AG09319 (cell line): Measurements from ENCODE around the gene HAVCR1.

Experiments
- DNase-seq: peaks from one replicate; pipeline ENCODE4 v3.0.0-alpha.2; 2010; ENCODE audit warnings: low read depth; ENCODE audit errors: extremely low read depth
- TF ChIP-seq, protein P1 (sequence below): IDR thresholded peaks from 2 replicates; pipeline ENCODE4 v1.5.1; 2011; ENCODE audit warnings: low read depth, mild to moderate bottlenecking, inconsistent platforms, low read length, moderate library complexity

The HAVCR1 gene

GRCh38 chr5:157059093-157059539 is at the start of gene HAVCR1:
Gene HAVCR1 (minus strand): TSS chr5:157059116. CDS start chr5:157057943, 1,173 bp downstream.
- TF ChIP-seq, protein P1, sequence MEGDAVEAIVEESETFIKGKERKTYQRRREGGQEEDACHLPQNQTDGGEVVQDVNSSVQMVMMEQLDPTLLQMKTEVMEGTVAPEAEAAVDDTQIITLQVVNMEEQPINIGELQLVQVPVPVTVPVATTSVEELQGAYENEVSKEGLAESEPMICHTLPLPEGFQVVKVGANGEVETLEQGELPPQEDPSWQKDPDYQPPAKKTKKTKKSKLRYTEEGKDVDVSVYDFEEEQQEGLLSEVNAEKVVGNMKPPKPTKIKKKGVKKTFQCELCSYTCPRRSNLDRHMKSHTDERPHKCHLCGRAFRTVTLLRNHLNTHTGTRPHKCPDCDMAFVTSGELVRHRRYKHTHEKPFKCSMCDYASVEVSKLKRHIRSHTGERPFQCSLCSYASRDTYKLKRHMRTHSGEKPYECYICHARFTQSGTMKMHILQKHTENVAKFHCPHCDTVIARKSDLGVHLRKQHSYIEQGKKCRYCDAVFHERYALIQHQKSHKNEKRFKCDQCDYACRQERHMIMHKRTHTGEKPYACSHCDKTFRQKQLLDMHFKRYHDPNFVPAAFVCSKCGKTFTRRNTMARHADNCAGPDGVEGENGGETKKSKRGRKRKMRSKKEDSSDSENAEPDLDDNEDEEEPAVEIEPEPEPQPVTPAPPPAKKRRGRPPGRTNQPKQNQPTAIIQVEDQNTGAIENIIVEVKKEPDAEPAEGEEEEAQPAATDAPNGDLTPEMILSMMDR = no peak
- no peak for DNase-seq

GRCh38 chr5:157107508-157107907 is 48.6 kb upstream of the HAVCR1 start:
- DNase-seq = no peak
- TF ChIP-seq, protein P1 = no peak

DNA sequence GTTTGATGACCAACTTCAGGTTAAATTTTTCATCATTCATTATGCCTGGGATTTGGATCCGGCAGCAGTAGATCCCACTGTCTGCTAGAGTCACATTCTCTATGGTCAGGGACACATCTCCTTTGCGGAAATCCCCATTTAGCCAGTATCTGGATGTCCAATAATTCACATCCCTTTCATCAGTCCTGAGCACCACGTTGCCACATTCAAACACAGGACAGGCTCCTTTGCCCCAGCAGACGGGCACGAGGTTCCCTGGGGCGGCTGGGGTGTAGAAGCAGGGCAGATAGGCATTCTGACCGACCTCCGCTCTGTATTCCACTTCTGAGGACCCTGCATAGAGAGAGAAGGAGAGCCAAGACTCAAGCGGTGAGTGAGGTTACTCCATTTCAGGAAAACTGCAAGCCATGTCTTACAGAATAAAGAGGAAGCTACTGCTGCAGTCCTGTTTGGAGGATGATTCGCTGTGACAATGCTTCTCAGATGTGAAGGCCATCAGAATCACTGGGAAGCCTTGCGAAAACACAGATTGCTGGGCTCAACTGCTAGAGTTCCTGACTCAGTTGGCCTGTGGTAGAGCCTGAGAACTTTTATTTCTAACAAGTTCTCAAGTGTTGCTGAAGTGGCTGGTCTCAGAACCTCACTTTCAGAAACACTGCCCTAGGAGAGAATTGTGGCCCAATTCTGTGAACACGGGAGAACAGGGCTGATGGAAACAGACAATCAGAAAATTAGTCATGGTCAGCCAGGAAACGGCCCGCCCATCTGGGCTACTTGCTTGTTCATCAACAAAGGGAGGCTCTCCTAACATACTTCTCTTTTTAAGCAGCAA is 47.9 kb upstream of the HAVCR1 start:
- TF ChIP-seq, protein P1 = no peak
- DNase-seq = no peak

GRCh38 chr5:157100140-157100679 is 41.3 kb upstream of the HAVCR1 start:
- TF ChIP-seq, protein P1 = no peak; the same call in 1 of the 2 replicates
- DNase-seq = no peak

DNA sequence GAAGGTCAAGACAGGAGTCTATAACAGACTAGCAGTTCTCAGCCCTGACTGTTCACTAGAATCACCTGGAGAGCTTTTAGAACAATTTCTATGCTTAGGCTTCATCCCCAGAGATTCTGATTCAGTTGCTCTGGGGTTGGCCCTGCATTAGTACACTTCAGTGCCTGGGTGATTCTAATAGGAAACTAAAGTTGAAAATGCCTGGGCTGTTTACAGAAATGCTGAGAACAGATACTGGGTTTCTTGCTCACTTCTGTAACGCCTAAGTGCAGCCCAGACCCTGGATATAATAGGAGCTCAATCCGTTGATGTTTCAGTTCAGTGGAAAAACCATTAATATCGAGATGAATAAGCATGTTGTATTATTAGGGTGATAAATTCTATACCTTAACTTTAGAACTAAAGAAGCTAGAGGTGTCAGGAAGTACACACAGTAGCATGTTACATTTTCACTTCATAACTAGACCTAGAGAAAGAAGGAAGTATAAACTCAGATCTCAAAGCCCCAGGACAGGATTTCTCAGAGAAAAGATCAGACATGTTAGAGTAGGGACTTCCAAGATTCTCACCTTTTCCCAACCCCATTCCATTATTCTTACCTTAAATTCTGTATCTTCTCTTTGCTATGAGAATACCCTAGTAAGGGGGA is 29.6 kb upstream of the HAVCR1 start:
- no peak for DNase-seq
- TF ChIP-seq, protein P1 = no peak

DNA sequence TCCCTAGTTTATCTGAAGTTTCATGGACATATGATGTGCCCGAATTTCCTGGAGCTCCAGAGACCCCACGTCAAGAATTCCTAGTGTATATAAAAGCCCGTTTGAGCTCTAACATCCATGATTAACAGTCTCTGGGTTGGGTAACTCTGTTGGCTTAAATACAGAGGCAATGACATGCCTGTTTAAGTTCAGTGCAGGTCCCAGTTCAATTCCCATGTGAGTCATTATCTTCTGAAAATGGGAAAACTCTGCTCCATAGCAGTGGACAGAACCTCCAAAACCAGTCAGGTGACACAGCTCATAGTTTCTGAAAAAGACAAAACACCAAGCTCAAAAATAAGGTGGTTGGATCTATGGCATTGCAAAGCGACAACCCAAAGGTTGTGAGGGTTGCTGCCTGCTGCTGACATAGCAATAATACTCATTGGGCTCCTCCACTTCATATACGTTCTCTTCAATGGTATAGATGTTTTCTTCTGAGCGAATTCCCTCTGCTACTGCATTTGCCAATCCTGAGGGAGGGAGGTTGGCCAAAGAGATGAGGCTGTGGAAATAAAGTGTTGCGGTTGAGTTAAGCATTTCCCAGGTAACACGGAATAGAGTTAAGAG is 27.9 kb upstream of the HAVCR1 start:
- TF ChIP-seq, protein P1 = no peak
- no peak for DNase-seq

DNA sequence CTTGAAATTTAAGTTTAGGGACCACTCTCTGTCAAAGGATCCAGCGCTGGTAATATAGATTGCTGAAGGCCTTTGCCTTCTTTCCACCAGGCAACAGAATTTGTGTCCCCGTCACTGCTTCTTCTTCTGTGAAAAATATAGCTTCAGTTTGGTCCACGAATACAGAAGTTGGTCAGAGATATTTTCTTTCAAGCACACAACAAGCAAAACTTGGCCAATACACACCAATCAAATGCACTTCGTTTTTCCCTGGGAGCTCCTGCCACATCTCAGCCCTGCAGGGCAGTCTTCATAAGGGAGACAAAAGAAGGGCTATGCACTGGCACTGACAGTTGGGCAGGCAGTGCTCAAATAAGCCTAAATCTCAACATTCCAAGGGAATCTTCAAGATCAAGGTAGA is 27.0 kb upstream of the HAVCR1 start:
- DNase-seq = no peak
- TF ChIP-seq, protein P1 = no peak
